ENCODE measurements around the gene UBL4A.

UBL4A gene

DNA sequence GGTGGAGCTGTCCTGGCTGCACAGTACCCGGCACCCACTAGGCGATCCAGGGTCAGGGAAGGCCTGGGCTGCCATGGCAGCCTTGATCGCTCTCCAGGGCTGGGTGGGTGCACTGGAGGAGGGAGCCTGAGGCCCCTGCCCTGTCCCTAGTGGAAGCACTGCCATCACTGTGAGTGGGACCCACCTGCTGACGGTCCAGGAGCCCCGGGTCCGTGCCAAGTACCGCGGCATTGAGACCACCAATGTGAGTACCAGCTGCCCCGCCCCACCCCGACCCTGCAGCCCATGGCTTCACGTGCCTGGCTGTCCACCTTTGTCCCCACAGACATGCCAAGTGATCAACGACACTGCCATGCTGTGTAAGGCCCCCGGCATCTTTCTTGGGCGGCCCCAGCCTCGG lies 19.5 kb downstream of the UBL4A start:
- TF ChIP-seq ZFX (IDR thresholded peaks at IDR 0.05; ENCODE audit: borderline replicate concordance), result no peak
- TF ChIP-seq, protein P1, sequence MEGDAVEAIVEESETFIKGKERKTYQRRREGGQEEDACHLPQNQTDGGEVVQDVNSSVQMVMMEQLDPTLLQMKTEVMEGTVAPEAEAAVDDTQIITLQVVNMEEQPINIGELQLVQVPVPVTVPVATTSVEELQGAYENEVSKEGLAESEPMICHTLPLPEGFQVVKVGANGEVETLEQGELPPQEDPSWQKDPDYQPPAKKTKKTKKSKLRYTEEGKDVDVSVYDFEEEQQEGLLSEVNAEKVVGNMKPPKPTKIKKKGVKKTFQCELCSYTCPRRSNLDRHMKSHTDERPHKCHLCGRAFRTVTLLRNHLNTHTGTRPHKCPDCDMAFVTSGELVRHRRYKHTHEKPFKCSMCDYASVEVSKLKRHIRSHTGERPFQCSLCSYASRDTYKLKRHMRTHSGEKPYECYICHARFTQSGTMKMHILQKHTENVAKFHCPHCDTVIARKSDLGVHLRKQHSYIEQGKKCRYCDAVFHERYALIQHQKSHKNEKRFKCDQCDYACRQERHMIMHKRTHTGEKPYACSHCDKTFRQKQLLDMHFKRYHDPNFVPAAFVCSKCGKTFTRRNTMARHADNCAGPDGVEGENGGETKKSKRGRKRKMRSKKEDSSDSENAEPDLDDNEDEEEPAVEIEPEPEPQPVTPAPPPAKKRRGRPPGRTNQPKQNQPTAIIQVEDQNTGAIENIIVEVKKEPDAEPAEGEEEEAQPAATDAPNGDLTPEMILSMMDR (IDR thresholded peaks at IDR 0.05), result no peak

DNA sequence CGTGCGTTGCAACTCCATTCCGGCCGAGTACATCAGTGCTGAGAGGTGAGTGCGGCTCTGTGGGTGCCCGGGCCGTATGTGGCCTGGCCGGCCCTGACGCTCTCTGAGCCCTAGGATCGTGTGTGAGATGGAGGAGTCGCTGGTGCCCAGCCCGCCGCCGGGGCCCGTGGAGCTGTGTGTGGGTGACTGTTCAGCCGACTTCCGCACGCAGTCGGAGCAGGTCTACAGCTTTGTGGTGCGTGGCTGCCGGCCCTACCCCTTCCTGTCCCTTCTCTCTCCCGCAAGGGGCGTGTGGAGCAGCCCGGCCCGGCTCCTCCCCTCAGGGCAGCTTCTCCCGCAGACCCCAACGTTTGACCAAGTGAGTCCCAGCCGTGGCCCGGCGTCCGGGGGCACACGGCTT lies 20.4 kb downstream of the UBL4A start:
- no peak overlapping the region for H3K27ac ChIP-seq
- no peak for TF ChIP-seq ZFX (IDR thresholded peaks at IDR 0.05; ENCODE audit: borderline replicate concordance)
- TF ChIP-seq, protein P1 (IDR thresholded peaks at IDR 0.05), result no peak

More for the DNA sequence above, 19.5 kb downstream of the UBL4A start:
- H3K27ac ChIP-seq, result no peak overlapping the region

DNA sequence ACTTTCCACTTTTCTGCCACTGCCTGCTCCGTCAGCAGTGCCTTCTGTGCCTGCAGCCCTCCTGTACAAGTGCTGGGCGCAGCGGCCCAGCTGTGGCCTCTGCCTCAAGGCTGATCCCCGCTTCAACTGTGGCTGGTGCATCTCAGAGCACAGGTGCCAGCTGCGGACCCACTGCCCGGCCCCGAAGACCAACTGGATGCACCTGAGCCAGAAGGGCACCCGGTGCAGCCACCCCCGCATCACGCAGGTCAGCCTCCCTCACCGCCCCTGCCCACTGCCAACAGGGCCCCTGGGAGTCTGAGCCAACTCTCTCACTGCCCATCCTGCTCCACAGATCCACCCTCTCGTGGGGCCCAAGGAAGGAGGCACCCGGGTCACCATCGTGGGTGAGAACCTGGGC lies 20.8 kb downstream of the UBL4A start:
- TF ChIP-seq, protein P1 (IDR thresholded peaks at IDR 0.05), result no peak
- TF ChIP-seq ZFX (IDR thresholded peaks at IDR 0.05; ENCODE audit: borderline replicate concordance), result no peak
- no peak overlapping the region for H3K27ac ChIP-seq

DNA sequence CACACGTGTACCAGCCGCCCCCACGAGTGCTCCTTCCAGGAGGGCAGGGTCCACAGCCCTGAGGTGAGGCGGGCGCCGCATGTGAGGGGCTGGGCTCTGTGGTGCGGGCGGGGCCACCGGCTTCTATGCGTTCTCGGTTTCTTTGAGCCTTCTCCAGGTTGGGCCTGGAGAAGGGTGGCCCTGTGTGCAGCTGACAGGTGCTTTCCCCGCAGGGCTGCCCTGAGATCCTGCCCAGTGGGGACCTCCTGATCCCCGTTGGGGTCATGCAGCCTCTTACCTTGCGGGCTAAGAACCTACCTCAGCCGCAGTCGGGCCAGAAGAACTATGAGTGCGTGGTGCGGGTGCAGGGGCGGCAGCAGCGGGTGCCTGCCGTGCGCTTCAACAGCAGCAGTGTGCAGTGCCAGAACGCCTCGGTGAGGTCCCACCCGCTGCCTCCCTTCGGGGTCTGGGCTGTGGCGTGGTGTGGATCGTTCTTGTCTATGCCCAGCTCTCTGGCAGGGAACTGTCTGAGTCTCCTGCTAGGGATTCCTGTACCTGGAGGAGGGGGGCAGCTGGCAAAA lies 21.5 kb downstream of the UBL4A start:
- no peak overlapping the region for H3K27ac ChIP-seq
- TF ChIP-seq ZFX (IDR thresholded peaks at IDR 0.05; ENCODE audit: borderline replicate concordance), result no peak
- TF ChIP-seq, protein P1 (IDR thresholded peaks at IDR 0.05), result no peak

DNA sequence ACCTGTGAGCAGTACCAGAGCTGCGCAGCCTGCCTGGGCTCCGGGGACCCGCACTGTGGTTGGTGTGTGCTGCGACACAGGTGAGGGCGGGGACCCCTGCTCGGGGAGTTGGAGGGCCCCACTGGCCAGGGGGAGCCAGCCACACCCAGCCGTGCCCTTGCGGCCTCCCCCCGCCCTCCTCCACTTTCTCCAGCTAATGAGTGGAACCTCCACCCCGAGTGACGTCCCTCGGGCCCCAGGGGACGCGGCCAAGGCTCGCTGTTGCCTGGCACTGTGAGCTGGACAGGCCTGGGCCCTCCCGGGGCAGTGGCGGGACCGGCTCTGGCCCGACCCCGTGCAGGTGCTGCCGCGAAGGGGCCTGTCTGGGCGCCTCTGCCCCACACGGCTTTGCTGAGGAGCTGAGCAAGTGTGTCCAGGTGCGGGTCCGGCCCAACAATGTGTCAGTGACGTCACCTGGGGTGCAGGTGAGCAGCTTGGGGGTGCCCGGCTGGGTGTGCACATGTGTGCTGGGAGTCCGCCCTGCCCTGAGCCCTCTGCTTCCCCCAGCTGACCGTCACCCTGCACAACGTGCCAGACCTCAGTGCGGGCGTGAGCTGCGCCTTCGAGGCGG lies 22.7 kb downstream of the UBL4A start:
- no peak overlapping the region for H3K27ac ChIP-seq
- TF ChIP-seq, protein P1 (IDR thresholded peaks at IDR 0.05), result no peak

DNA sequence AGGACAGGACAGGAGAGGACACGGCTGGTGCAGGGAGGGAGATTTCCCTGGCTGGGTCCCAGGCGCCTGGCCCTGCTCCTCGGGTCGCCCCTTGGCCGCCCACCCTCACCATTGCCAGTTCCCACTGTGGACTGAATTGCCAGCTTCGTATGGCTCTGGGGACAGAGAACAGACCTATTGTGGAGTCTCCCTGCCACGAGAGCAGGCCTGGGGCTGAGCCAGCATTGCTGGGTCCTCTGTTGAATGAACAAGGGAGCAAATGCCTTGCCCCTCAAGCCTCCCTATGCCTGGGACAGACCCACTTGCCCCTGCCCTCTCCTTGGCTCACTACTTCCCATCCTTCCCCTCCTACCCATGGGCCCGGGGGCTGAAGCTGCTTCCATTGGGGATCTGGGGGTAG lies 24.0 kb downstream of the UBL4A start:
- no peak overlapping the region for H3K27ac ChIP-seq
- TF ChIP-seq, protein P1 (IDR thresholded peaks at IDR 0.05), result no peak
- no peak for TF ChIP-seq ZFX (IDR thresholded peaks at IDR 0.05; ENCODE audit: borderline replicate concordance)

DNA sequence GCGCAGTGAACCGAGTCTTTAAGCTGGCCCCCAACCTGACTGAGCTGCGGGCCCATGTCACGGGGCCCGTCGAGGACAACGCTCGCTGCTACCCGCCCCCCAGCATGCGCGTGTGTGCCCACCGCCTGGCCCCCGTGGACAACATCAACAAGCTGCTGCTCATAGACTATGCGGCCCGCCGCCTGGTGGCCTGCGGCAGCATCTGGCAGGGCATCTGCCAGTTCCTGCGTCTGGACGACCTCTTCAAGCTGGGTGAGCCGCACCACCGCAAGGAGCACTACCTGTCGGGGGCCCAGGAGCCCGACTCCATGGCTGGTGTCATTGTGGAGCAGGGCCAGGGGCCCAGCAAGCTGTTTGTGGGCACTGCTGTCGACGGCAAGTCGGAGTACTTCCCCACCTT lies 26.1 kb downstream of the UBL4A start:
- H3K27ac ChIP-seq, result no peak overlapping the region
- no peak for TF ChIP-seq ZFX (IDR thresholded peaks at IDR 0.05; ENCODE audit: borderline replicate concordance)
- TF ChIP-seq, protein P1 (IDR thresholded peaks at IDR 0.05), result no peak

Measured in 22Rv1 (cell line).